Islet precursor cell (in vitro differentiated cells): ENCODE data around the gene ANKRD30A.
"Not testable (repeated sequence)": the region's sequence is repeated elsewhere in the genome, so short reads cannot be mapped to it uniquely, and the experiment has no call there.

Experiments used
- DNase-seq: peaks from one replicate; pipeline ENCODE4 v3.0.0-alpha.2; 2018

ANKRD30A gene

GRCh38 chr10:37125191-37125732 is at the start of gene ANKRD30A:
Gene ANKRD30A (plus strand): TSS chr10:37125598. CDS start chr10:37125788, 190 bp downstream.
- DNase-seq: no peak

GRCh38 chr10:37076083-37076482 is 49.3 kb upstream of the ANKRD30A start:
- DNase-seq: not testable (repeated sequence)

- no peak for DNase-seq
Measured at GRCh38 chr10:37095792-37096573, 29.4 kb upstream of the ANKRD30A start.

- DNase-seq: no peak
Measured at GRCh38 chr10:37101261-37101660, 24.1 kb upstream of the ANKRD30A start.

GRCh38 chr10:37109000-37109399 is 16.4 kb upstream of the ANKRD30A start:
- no peak for DNase-seq

GRCh38 chr10:37124532-37124931 is 866 bp upstream of the ANKRD30A start:
- DNase-seq: no peak

GRCh38 chr10:37125921-37126320 is 523 bp downstream of the ANKRD30A start:
- no peak for DNase-seq

- DNase-seq: no peak
Measured at GRCh38 chr10:37146443-37146842, 21.0 kb downstream of the ANKRD30A start.

GRCh38 chr10:37162430-37162829 is 37.0 kb downstream of the ANKRD30A start:
- not testable (repeated sequence) for DNase-seq

- DNase-seq: not testable (repeated sequence)
Measured at GRCh38 chr10:37171945-37172344, 46.5 kb downstream of the ANKRD30A start.

- DNase-seq: not testable (repeated sequence)
Measured at GRCh38 chr10:37178296-37178695, 52.9 kb downstream of the ANKRD30A start.

- DNase-seq: not testable (repeated sequence)
Measured at GRCh38 chr10:37182719-37183118, 57.3 kb downstream of the ANKRD30A start.

GRCh38 chr10:37206132-37206531 is 80.7 kb downstream of the ANKRD30A start:
- no peak for DNase-seq

- no peak for DNase-seq
Measured at GRCh38 chr10:37220866-37221265, 95.5 kb downstream of the ANKRD30A start.

- no peak for DNase-seq
Measured at GRCh38 chr10:37222046-37222445, 96.6 kb downstream of the ANKRD30A start.

- no peak for DNase-seq
Measured at GRCh38 chr10:37225163-37225562, 99.8 kb downstream of the ANKRD30A start.

- DNase-seq: no peak
Measured at GRCh38 chr10:37226524-37226923, 101.1 kb downstream of the ANKRD30A start.

GRCh38 chr10:37234692-37235091 is 109.3 kb downstream of the ANKRD30A start:
- DNase-seq: no peak

- no peak for DNase-seq
Measured at GRCh38 chr10:37236093-37236492, 110.7 kb downstream of the ANKRD30A start.

GRCh38 chr10:37240223-37240622 is 114.8 kb downstream of the ANKRD30A start:
- no peak for DNase-seq

- no peak for DNase-seq
Measured at GRCh38 chr10:37246637-37247036, 121.2 kb downstream of the ANKRD30A start.

- DNase-seq: not testable (repeated sequence)
Measured at GRCh38 chr10:37255837-37256236, 130.4 kb downstream of the ANKRD30A start.

GRCh38 chr10:37263304-37263703 is 137.9 kb downstream of the ANKRD30A start:
- DNase-seq: no peak

GRCh38 chr10:37268266-37268665 is 142.9 kb downstream of the ANKRD30A start:
- DNase-seq: no peak
